ENCODE results near the gene TMEM126A.

GRCh38 chr11:85705800-85706199 lies 58.0 kb downstream of the TMEM126A start:
- TF ChIP-seq POLR2AphosphoS5 (IDR thresholded peaks at IDR 0.05; ENCODE audit: low read depth, low read length), result no peak
- no peak for TF ChIP-seq REST (IDR thresholded peaks at IDR 0.05; ENCODE audit: insufficient read depth in 1 of 2, low read depth in 2 of 2, low read length in 2 of 2)
- no peak for TF ChIP-seq TAF1 (IDR thresholded peaks at IDR 0.05; ENCODE audit: borderline replicate concordance, insufficient read depth, low read length)

All from PFSK-1 (cell line).